ENCODE measurements around the gene GLOD5.

GLOD5 gene

GRCh38 chrX:48754238-48754637 lies 7.3 kb upstream of the GLOD5 start:
- no peak for DNase-seq (ENCODE audit: low spot score)

- DNase-seq (ENCODE audit: low spot score): no peak
Measured at GRCh38 chrX:48769230-48769629, 7.7 kb downstream of the GLOD5 start.

- DNase-seq (ENCODE audit: low spot score): no peak
Measured at GRCh38 chrX:48770296-48770695, 8.7 kb downstream of the GLOD5 start.

GRCh38 chrX:48772602-48773001 lies 11.1 kb downstream of the GLOD5 start:
- no peak for DNase-seq (ENCODE audit: low spot score)

- DNase-seq (ENCODE audit: low spot score): no peak
Measured at GRCh38 chrX:48776818-48777439, 15.4 kb downstream of the GLOD5 start.

- no peak for DNase-seq (ENCODE audit: low spot score)
Measured at GRCh38 chrX:48779399-48779798, 17.9 kb downstream of the GLOD5 start.

- no peak for DNase-seq (ENCODE audit: low spot score)
Measured at GRCh38 chrX:48781705-48782104, 20.2 kb downstream of the GLOD5 start.

GRCh38 chrX:48782216-48782615 lies 20.7 kb downstream of the GLOD5 start:
- no peak for DNase-seq (ENCODE audit: low spot score)

GRCh38 chrX:48782795-48783194 lies 21.2 kb downstream of the GLOD5 start:
- no peak for DNase-seq (ENCODE audit: low spot score)

- no peak for DNase-seq (ENCODE audit: low spot score)
Measured at GRCh38 chrX:48784726-48785125, 23.2 kb downstream of the GLOD5 start.

GRCh38 chrX:48785186-48785539 lies 23.6 kb downstream of the GLOD5 start:
- no peak for DNase-seq (ENCODE audit: low spot score)

- no peak for DNase-seq (ENCODE audit: low spot score)
Measured at GRCh38 chrX:48785540-48786214, 24.1 kb downstream of the GLOD5 start.

- no peak for DNase-seq (ENCODE audit: low spot score)
Measured at GRCh38 chrX:48786341-48786800, 24.8 kb downstream of the GLOD5 start, which contains the start of gene GATA1. Gene GATA1, plus strand, starts transcription at chrX:48786590. Its CDS starts 4,520 bp downstream, at chrX:48791110.

GRCh38 chrX:48786825-48787504 lies 25.4 kb downstream of the GLOD5 start:
- DNase-seq (ENCODE audit: low spot score): no peak

- no peak for DNase-seq (ENCODE audit: low spot score)
Measured at GRCh38 chrX:48787505-48788443, 26.2 kb downstream of the GLOD5 start.

- DNase-seq (ENCODE audit: low spot score): no peak
Measured at GRCh38 chrX:48789366-48790220, 28.0 kb downstream of the GLOD5 start.

GRCh38 chrX:48790477-48790876 lies 28.9 kb downstream of the GLOD5 start:
- no peak for DNase-seq (ENCODE audit: low spot score)

GRCh38 chrX:48791063-48791820 lies 29.7 kb downstream of the GLOD5 start:
- no peak for DNase-seq (ENCODE audit: low spot score)

GRCh38 chrX:48792219-48792618 lies 30.7 kb downstream of the GLOD5 start:
- no peak for DNase-seq (ENCODE audit: low spot score)

GRCh38 chrX:48793935-48794334 lies 32.4 kb downstream of the GLOD5 start:
- DNase-seq (ENCODE audit: low spot score): no peak
